K562 (cell line): Measurements from ENCODE around the gene AHSG. TPM values are rescaled to one million over a fixed set of nuclear protein-coding genes. Genes with fewer than 3 reads are reported as not detected.
A peak's percentile ranks its signal among the peaks of the same experiment; 100 is the strongest.

Source experiments
- CBFA2T3 ChIP-seq: fragments of 450-650 bp; IDR thresholded peaks from 2 replicates; pipeline ENCODE4 v1.6.1; 2017
- HIVEP1 ChIP-seq: fragments of 250-450 bp; sonication (Bioruptor Pico); IDR thresholded peaks from 2 replicates; pipeline ENCODE4 v1.4.0; 2020; ENCODE audit warnings: mild to moderate bottlenecking
- KAT2B ChIP-seq: IDR thresholded peaks from one replicate; pipeline ENCODE4 v1.6.1; 2012; ENCODE audit warnings: low read depth, mild to moderate bottlenecking, control low read depth, inconsistent platforms, low read length, moderate library complexity
- KLF6 ChIP-seq: fragments of 250-450 bp; sonication (Bioruptor Pico); IDR thresholded peaks from 2 replicates; pipeline ENCODE4 v1.4.0; 2020; ENCODE audit warnings: mild to moderate bottlenecking, moderate library complexity, borderline replicate concordance
- NCOA6 ChIP-seq: fragments of 450-650 bp; IDR thresholded peaks from 2 replicates; pipeline ENCODE4 v1.6.1; 2017; ENCODE audit warnings: mild to moderate bottlenecking
- NFXL1 ChIP-seq: fragments of 450-650 bp; formaldehyde crosslinking; IDR thresholded peaks from 2 replicates; pipeline ENCODE4 v1.4.0; 2021; ENCODE audit warnings: mild to moderate bottlenecking
- RB1 ChIP-seq: fragments of 450-650 bp; IDR thresholded peaks from 2 replicates; pipeline ENCODE4 v1.6.1; 2017; ENCODE audit warnings: low read depth, mild to moderate bottlenecking
- THRAP3 ChIP-seq: fragments of 450-650 bp; IDR thresholded peaks from 2 replicates; pipeline ENCODE4 v1.6.1; 2016; ENCODE audit warnings: mild to moderate bottlenecking, inconsistent platforms, borderline replicate concordance
- ZNF121 ChIP-seq: sonication (generic); formaldehyde crosslinking; conservative IDR thresholded peaks from 2 replicates; pipeline ENCODE4 v1.8.0; 2022; ENCODE audit warnings: missing genetic modification reagents
- ZNF3 ChIP-seq: fragments of 250-450 bp; sonication (Bioruptor Pico); IDR thresholded peaks from 2 replicates; pipeline ENCODE4 v1.5.0; 2021; ENCODE audit warnings: mild to moderate bottlenecking, moderate library complexity
- polyA plus RNA-seq, 8 experiments: library from polyadenylated mRNA; depleted of rRNA in 4 of 8; stranded (reverse) in 5 of 8; unstranded in 3 of 8; fragments of >200 nt; fragmentation: Nextera tagmentation in 2 of 8; fragmentation: Illumina TruSeq in 1 of 8; extraction: Ambion mirVana in 2 of 8; extraction: Trizol in 1 of 8; gene quantifications; 2 replicates each; pipeline versions ENCODE4 v1.2.1 to v1.2.3, GENCODE V29; 2011 to 2014; ENCODE audit warnings: inconsistent platforms in 1 of 8, missing spikeins in 1 of 8
- total RNA-seq, 7 experiments: library from RNA; depleted of rRNA in 6 of 7; stranded (reverse); fragments of >200 nt in 6 of 7; fragmentation: Illumina TruSeq in 2 of 7; extraction: Trizol in 2 of 7; gene quantifications; 2 replicates each; pipeline versions ENCODE4 v1.2.1 to v1.2.3, GENCODE V29; 2011 to 2021; ENCODE audit warnings: low replicate concordance in 1 of 7
- TF ChIP-seq, protein P1 (sequence below): fragments of 200-800 bp; sonication (Bioruptor generic); IDR thresholded peaks from 2 replicates; pipeline ENCODE4 v1.6.1; 2017; ENCODE audit warnings: missing genetic modification characterization, missing compliant biosample characterization
- TF ChIP-seq, protein P2 (sequence below): fragments of 250-450 bp; sonication (Bioruptor Pico); IDR thresholded peaks from 2 replicates; pipeline ENCODE4 v1.9.0; 2021; ENCODE audit warnings: mild to moderate bottlenecking
- TF ChIP-seq, protein P3 (sequence below): fragments of 450-650 bp; IDR thresholded peaks from 2 replicates; pipeline ENCODE4 v1.6.1; 2016; ENCODE audit warnings: missing biosample characterization, missing genetic modification characterization
- TF ChIP-seq, protein P4 (sequence below): fragments of 450-650 bp; IDR thresholded peaks from 2 replicates; pipeline ENCODE4 v1.6.1; 2016; ENCODE audit warnings: mild to moderate bottlenecking
- TF ChIP-seq, protein P5 (sequence below): fragments of 200-800 bp; sonication (Bioruptor generic); IDR thresholded peaks from 2 replicates; pipeline ENCODE4 v1.6.1; 2017; ENCODE audit warnings: missing genetic modification characterization, missing compliant biosample characterization
- TF ChIP-seq, protein P6 (sequence below): fragments of 250-450 bp; sonication (Bioruptor Pico); IDR thresholded peaks from 2 replicates; pipeline ENCODE4 v1.4.0; 2020

Gene AHSG
- total and polyA plus RNA-seq, 9 of the 15 experiments (the other 6 are each of a cell fraction or from before 2014, with no cell fraction given), result 0.69 TPM; not detected in 8

DNA sequence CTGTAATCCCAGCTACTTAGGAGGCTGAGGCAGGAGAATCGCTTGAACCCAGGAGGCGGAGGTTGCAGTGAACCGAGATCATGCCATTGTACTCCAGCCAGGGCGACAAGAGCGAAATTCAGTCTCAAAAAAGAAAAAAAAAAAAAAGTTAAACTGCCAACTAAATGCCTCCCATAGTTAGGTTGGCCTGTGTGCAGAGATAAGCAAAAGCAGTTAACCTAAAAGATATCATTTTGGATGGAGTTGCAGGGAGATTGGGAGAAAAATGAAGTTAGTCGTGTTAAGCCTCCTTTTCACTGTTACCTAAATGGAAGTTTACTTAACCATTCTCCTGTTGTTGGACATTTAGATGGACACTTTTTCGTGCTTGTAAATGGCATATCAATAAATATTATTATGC is 15.9 kb downstream of the AHSG start (continued):
- TF ChIP-seq RB1 (no peak), CBFA2T3 (peak; percentile 63), NFXL1 (no peak), HIVEP1 (CRISPR knock-in tag) (no peak), KAT2B (no peak), ZNF121 (no peak), KLF6 (CRISPR knock-in tag) (no peak), NCOA6 (no peak), ZNF3 (no peak), THRAP3 (no peak)
- TF ChIP-seq, protein P1, sequence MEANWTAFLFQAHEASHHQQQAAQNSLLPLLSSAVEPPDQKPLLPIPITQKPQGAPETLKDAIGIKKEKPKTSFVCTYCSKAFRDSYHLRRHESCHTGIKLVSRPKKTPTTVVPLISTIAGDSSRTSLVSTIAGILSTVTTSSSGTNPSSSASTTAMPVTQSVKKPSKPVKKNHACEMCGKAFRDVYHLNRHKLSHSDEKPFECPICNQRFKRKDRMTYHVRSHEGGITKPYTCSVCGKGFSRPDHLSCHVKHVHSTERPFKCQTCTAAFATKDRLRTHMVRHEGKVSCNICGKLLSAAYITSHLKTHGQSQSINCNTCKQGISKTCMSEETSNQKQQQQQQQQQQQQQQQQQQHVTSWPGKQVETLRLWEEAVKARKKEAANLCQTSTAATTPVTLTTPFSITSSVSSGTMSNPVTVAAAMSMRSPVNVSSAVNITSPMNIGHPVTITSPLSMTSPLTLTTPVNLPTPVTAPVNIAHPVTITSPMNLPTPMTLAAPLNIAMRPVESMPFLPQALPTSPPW, result no peak
- TF ChIP-seq, protein P2, sequence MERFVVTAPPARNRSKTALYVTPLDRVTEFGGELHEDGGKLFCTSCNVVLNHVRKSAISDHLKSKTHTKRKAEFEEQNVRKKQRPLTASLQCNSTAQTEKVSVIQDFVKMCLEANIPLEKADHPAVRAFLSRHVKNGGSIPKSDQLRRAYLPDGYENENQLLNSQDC (CRISPR knock-in tag), result no peak
- TF ChIP-seq, protein P3, sequence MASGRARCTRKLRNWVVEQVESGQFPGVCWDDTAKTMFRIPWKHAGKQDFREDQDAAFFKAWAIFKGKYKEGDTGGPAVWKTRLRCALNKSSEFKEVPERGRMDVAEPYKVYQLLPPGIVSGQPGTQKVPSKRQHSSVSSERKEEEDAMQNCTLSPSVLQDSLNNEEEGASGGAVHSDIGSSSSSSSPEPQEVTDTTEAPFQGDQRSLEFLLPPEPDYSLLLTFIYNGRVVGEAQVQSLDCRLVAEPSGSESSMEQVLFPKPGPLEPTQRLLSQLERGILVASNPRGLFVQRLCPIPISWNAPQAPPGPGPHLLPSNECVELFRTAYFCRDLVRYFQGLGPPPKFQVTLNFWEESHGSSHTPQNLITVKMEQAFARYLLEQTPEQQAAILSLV, result no peak
- TF ChIP-seq, protein P4, sequence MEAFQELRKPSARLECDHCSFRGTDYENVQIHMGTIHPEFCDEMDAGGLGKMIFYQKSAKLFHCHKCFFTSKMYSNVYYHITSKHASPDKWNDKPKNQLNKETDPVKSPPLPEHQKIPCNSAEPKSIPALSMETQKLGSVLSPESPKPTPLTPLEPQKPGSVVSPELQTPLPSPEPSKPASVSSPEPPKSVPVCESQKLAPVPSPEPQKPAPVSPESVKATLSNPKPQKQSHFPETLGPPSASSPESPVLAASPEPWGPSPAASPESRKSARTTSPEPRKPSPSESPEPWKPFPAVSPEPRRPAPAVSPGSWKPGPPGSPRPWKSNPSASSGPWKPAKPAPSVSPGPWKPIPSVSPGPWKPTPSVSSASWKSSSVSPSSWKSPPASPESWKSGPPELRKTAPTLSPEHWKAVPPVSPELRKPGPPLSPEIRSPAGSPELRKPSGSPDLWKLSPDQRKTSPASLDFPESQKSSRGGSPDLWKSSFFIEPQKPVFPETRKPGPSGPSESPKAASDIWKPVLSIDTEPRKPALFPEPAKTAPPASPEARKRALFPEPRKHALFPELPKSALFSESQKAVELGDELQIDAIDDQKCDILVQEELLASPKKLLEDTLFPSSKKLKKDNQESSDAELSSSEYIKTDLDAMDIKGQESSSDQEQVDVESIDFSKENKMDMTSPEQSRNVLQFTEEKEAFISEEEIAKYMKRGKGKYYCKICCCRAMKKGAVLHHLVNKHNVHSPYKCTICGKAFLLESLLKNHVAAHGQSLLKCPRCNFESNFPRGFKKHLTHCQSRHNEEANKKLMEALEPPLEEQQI, result no peak
- TF ChIP-seq, protein P5, sequence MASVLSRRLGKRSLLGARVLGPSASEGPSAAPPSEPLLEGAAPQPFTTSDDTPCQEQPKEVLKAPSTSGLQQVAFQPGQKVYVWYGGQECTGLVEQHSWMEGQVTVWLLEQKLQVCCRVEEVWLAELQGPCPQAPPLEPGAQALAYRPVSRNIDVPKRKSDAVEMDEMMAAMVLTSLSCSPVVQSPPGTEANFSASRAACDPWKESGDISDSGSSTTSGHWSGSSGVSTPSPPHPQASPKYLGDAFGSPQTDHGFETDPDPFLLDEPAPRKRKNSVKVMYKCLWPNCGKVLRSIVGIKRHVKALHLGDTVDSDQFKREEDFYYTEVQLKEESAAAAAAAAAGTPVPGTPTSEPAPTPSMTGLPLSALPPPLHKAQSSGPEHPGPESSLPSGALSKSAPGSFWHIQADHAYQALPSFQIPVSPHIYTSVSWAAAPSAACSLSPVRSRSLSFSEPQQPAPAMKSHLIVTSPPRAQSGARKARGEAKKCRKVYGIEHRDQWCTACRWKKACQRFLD (CRISPR knock-in tag), result no peak
- TF ChIP-seq, protein P6, sequence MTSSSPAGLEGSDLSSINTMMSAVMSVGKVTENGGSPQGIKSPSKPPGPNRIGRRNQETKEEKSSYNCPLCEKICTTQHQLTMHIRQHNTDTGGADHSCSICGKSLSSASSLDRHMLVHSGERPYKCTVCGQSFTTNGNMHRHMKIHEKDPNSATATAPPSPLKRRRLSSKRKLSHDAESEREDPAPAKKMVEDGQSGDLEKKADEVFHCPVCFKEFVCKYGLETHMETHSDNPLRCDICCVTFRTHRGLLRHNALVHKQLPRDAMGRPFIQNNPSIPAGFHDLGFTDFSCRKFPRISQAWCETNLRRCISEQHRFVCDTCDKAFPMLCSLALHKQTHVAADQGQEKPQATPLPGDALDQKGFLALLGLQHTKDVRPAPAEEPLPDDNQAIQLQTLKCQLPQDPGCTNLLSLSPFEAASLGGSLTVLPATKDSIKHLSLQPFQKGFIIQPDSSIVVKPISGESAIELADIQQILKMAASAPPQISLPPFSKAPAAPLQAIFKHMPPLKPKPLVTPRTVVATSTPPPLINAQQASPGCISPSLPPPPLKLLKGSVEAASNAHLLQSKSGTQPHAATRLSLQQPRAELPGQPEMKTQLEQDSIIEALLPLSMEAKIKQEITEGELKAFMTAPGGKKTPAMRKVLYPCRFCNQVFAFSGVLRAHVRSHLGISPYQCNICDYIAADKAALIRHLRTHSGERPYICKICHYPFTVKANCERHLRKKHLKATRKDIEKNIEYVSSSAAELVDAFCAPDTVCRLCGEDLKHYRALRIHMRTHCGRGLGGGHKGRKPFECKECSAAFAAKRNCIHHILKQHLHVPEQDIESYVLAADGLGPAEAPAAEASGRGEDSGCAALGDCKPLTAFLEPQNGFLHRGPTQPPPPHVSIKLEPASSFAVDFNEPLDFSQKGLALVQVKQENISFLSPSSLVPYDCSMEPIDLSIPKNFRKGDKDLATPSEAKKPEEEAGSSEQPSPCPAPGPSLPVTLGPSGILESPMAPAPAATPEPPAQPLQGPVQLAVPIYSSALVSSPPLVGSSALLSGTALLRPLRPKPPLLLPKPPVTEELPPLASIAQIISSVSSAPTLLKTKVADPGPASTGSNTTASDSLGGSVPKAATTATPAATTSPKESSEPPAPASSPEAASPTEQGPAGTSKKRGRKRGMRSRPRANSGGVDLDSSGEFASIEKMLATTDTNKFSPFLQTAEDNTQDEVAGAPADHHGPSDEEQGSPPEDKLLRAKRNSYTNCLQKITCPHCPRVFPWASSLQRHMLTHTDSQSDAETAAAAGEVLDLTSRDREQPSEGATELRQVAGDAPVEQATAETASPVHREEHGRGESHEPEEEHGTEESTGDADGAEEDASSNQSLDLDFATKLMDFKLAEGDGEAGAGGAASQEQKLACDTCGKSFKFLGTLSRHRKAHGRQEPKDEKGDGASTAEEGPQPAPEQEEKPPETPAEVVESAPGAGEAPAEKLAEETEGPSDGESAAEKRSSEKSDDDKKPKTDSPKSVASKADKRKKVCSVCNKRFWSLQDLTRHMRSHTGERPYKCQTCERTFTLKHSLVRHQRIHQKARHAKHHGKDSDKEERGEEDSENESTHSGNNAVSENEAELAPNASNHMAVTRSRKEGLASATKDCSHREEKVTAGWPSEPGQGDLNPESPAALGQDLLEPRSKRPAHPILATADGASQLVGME (CRISPR knock-in tag), result no peak
